CD4-positive, alpha-beta T cell treated with Interleukin-2 at 100 ng/mL for 4 hours (primary cell): ENCODE measurements around the gene UST.
"Not testable (repeated sequence)": the region's sequence is repeated elsewhere in the genome, so short reads cannot be mapped to it uniquely, and the experiment has no call there.

Experiments
- DNase-seq: peaks from one replicate; pipeline ENCODE4 v3.0.0-alpha.2; 2020; ENCODE audit warnings: low spot score

Gene UST

GRCh38 chr6:148951662-148952061, 204.8 kb downstream of the UST start:
- no peak for DNase-seq

- DNase-seq: no peak
Measured at GRCh38 chr6:148952147-148953035, 205.6 kb downstream of the UST start.

- DNase-seq: no peak
Measured at GRCh38 chr6:148954461-148954860, 207.6 kb downstream of the UST start.

- DNase-seq: no peak
Measured at GRCh38 chr6:148954934-148955333, 208.1 kb downstream of the UST start.

- DNase-seq: no peak
Measured at GRCh38 chr6:148955441-148955840, 208.6 kb downstream of the UST start.

- not testable (repeated sequence) for DNase-seq
Measured at GRCh38 chr6:148956163-148956562, 209.3 kb downstream of the UST start.

- no peak for DNase-seq
Measured at GRCh38 chr6:148957752-148958151, 210.9 kb downstream of the UST start.

- DNase-seq: no peak
Measured at GRCh38 chr6:148959008-148959407, 212.2 kb downstream of the UST start.

GRCh38 chr6:148959501-148959900, 212.7 kb downstream of the UST start:
- DNase-seq: no peak

GRCh38 chr6:148962854-148963515, 216.2 kb downstream of the UST start:
- no peak for DNase-seq

GRCh38 chr6:148963738-148964137, 216.9 kb downstream of the UST start:
- no peak for DNase-seq

- no peak for DNase-seq
Measured at GRCh38 chr6:148964467-148964866, 217.6 kb downstream of the UST start.

GRCh38 chr6:148965287-148965686, 218.5 kb downstream of the UST start:
- DNase-seq: no peak

GRCh38 chr6:148967011-148967520, 220.2 kb downstream of the UST start:
- DNase-seq: no peak

GRCh38 chr6:148967541-148967956, 220.7 kb downstream of the UST start:
- DNase-seq: no peak

- DNase-seq: no peak
Measured at GRCh38 chr6:148968771-148969602, 222.2 kb downstream of the UST start.

- no peak for DNase-seq
Measured at GRCh38 chr6:148969603-148970061, 222.8 kb downstream of the UST start.

- no peak for DNase-seq
Measured at GRCh38 chr6:148971031-148971927, 224.4 kb downstream of the UST start.

GRCh38 chr6:148972481-148972880, 225.7 kb downstream of the UST start:
- peak; percentile 44 for DNase-seq

- DNase-seq: no peak
Measured at GRCh38 chr6:148973538-148974208, 226.8 kb downstream of the UST start.

- no peak for DNase-seq
Measured at GRCh38 chr6:148974351-148974750, 227.5 kb downstream of the UST start.
